HCT116 (cell line): ENCODE data around the gene ATP5PO. TPM values are rescaled to one million over a fixed set of nuclear protein-coding genes. Genes with fewer than 3 reads are reported as not detected.

Experiments
- ATAC-seq: fragments of 200-7000 bp; cut with Tn5 transposase; 2 replicates; pipeline ENCODE4 v1.9.1; 2020; ENCODE audit warnings: mild to moderate bottlenecking, moderate library complexity
- BruUV-seq: library from RNA; stranded (reverse); fragments of 400-500 nt; replicated peaks from 2 replicates; lab custom pipeline; 2021; lab: Mats Ljungman, UMichigan
- CTCF ChIA-PET: fragments of 300-600 bp; sonication (Branson Sonifier 250); formaldehyde crosslinking; loops from one replicate; lab custom pipeline; 2021; ENCODE audit warnings: antibody characterized with exemption; lab: Charles Lee
- POLR2A ChIA-PET: fragments of 300-600, 350-600 bp; sonication (Branson Sonifier 250); formaldehyde crosslinking; loops from one replicate; lab custom pipeline; 2021; ENCODE audit warnings: antibody characterized with exemption; lab: Charles Lee
- RAD21 ChIA-PET, 2 experiments: fragments of 300-600 bp; sonication (Branson Sonifier 250); formaldehyde crosslinking; loops; one replicate each; lab custom pipeline; 2023; ENCODE audit warnings: low total read pairs in 2 of 2; ENCODE audit not compliant: uncharacterized antibody in 2 of 2, unreplicated experiment in 2 of 2, low non-redundant PET in 1 of 2; lab: Charles Lee
- DNase-seq: peaks from one replicate; pipeline ENCODE4 v3.0.0-alpha.2; 2010; ENCODE audit warnings: low read depth, low spot score
- H2AFZ ChIP-seq: fragments of 200-600 bp; shearing (Covaris generic), sonication (generic); 2 replicates; pipeline ENCODE4 v1.6.1; 2017; ENCODE audit warnings: low read depth, mixed run types, mixed read lengths, antibody characterized with exemption, low read length; ENCODE audit not compliant: poor library complexity, severe bottlenecking
- H3K27ac ChIP-seq: 2 replicates; pipeline ENCODE4 v1.5.1; 2012; ENCODE audit warnings: low read depth, low read length
- H3K27me3 ChIP-seq: fragments of 200-600 bp; sonication (generic); 2 replicates; pipeline ENCODE4 v1.6.1; 2016; ENCODE audit warnings: mixed run types, low read length, mixed read lengths; ENCODE audit not compliant: insufficient read depth
- H3K36me3 ChIP-seq, 2 experiments: fragments of 200-500 bp in 1 of 2; fragments of 200-600 bp in 1 of 2; sonication (Bioruptor generic) in 1 of 2; sonication (generic) in 1 of 2; 2 replicates each; pipeline versions ENCODE4 v1.5.1 to v1.6.1; 2014 to 2016; ENCODE audit warnings: low read length in 2 of 2, inconsistent platforms in 1 of 2, mixed read lengths in 1 of 2, mixed run types in 1 of 2; ENCODE audit not compliant: insufficient read depth in 2 of 2, control insufficient read depth in 1 of 2
- H3K4me1 ChIP-seq, 2 experiments: fragments of 200-600 bp in 1 of 2; sonication (generic) in 1 of 2; 2 replicates each; pipeline versions ENCODE4 v1.5.1 to v1.6.1; 2012 to 2017; ENCODE audit warnings: low read length in 2 of 2, inconsistent platforms in 1 of 2, mild to moderate bottlenecking in 1 of 2, mixed read lengths in 1 of 2, mixed run types in 1 of 2, moderate library complexity in 1 of 2; ENCODE audit not compliant: insufficient read depth in 2 of 2, control insufficient read depth in 1 of 2
- H3K4me2 ChIP-seq: fragments of 200-600 bp; sonication (generic); 2 replicates; pipeline ENCODE4 v1.6.1; 2017; ENCODE audit warnings: mixed run types, low read length, mixed read lengths
- H3K4me3 ChIP-seq, 2 experiments: fragments of 200-600 bp in 1 of 2; sonication (generic) in 1 of 2; replicated peaks in 1 of 2; 2 replicates each; pipeline ENCODE4 v1.5.1; 2011 to 2016; ENCODE audit warnings: low read length in 2 of 2, control low read depth in 1 of 2, low read depth in 1 of 2, mild to moderate bottlenecking in 1 of 2, mixed read lengths in 1 of 2, mixed run types in 1 of 2
- H3K79me2 ChIP-seq: fragments of 200-600 bp; sonication (generic); 2 replicates; pipeline ENCODE4 v1.6.1; 2017; ENCODE audit warnings: mild to moderate bottlenecking, mixed run types, low read length, moderate library complexity, mixed read lengths; ENCODE audit not compliant: insufficient read depth
- H3K9ac ChIP-seq: fragments of 200-600 bp; sonication (generic); 2 replicates; pipeline ENCODE4 v1.6.1; 2016; ENCODE audit warnings: low read length, mixed read lengths
- H3K9me2 ChIP-seq: fragments of 200-600 bp; sonication (generic), shearing (Covaris generic); 2 replicates; pipeline ENCODE4 v1.6.1; 2017; ENCODE audit warnings: mixed run types, mild to moderate bottlenecking, moderate library complexity; ENCODE audit not compliant: insufficient read depth
- H3K9me3 ChIP-seq, 2 experiments: fragments of 200-500 bp in 1 of 2; fragments of 200-600 bp in 1 of 2; sonication (Bioruptor generic) in 1 of 2; sonication (generic) in 1 of 2; 2 replicates each; pipeline ENCODE4 v1.6.1; 2014 to 2017; ENCODE audit warnings: low read length in 2 of 2, mixed read lengths in 2 of 2, inconsistent platforms in 1 of 2, low read depth in 1 of 2, mild to moderate bottlenecking in 1 of 2, mixed run types in 1 of 2, moderate library complexity in 1 of 2; ENCODE audit not compliant: control insufficient read depth in 1 of 2, insufficient read depth in 1 of 2
- H4K20me1 ChIP-seq: fragments of 200-600 bp; sonication (generic), shearing (Covaris generic); 2 replicates; pipeline ENCODE4 v1.6.1; 2017; ENCODE audit warnings: mixed run types, mild to moderate bottlenecking, moderate library complexity; ENCODE audit not compliant: insufficient read depth
- CEBPB ChIP-seq: IDR thresholded peaks from 2 replicates; pipeline ENCODE4 v1.6.1; 2012; ENCODE audit warnings: low read depth
- ELF1 ChIP-seq: IDR thresholded peaks from 2 replicates; pipeline ENCODE4 v1.6.1; 2012; ENCODE audit warnings: low read depth, borderline replicate concordance
- POLR2A ChIP-seq: IDR thresholded peaks from 2 replicates; pipeline ENCODE4 v1.7.0; 2011; ENCODE audit warnings: borderline replicate concordance; ENCODE audit not compliant: insufficient read depth, insufficient read length; ENCODE audit errors: extremely low read depth
- SP1 ChIP-seq: IDR thresholded peaks from 2 replicates; pipeline ENCODE4 v1.6.1; 2012; ENCODE audit warnings: low read depth
- intact Hi-C: fragments of 100-400 bp; cut with micrococcal nuclease; formaldehyde crosslinking; loops from 2 replicates; pipeline ENCODE4 v1.10.0; 2022
- total RNA-seq: library from RNA; stranded (reverse); gene quantifications from one replicate; pipeline ENCODE4 v1.2.1, GENCODE V29; 2021; ENCODE audit not compliant: unreplicated experiment
- TF ChIP-seq, protein P1 (sequence below): IDR thresholded peaks from 2 replicates; pipeline ENCODE4 v1.6.1; 2012; ENCODE audit warnings: low read depth
- TF ChIP-seq, protein P2 (sequence below): IDR thresholded peaks from 2 replicates; pipeline ENCODE4 v1.6.1; 2012

Gene ATP5PO
- total RNA-seq, 1 experiment from 2014 or later: 238 TPM

DNA sequence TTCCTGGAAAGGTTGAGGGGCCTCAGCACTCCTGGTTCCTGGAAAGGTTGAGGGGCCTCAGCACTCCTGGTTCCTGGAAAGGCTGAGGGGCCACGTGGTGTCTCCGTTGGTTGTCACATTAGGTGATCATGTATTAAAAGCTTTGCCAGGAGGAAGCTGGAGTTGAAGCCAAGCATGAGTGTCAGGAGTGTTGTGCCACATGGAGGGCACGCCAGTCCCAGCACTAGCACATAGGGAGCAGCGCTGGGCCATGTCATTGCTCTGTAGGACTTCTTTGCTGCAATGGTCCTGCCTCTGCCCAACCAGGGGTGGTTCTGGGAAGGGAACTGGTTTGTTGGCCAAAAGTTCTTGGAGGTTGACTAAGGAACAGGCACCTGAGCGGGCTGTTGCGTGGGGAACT lies 13.3 kb downstream of the ATP5PO start:
- no TSS peak for BruUV-seq
- H3K9ac ChIP-seq: no peak overlapping the region
- POLR2A ChIA-PET: interaction anchor here (1.6 kb wide), 1 partner anchor 10 kb away, joined by 3 read pairs; no protein-coding TSS in a partner anchor
- H3K4me3 ChIP-seq: no peak overlapping the region
- H3K9me3 ChIP-seq: no peaks in the 10 kb centered on the region
- H3K79me2 ChIP-seq: no peaks in the 10 kb centered on the region
- intact Hi-C loops: loop anchor here (5.0 to 10.0 kb wide), 2 partner anchors 258 to 295 kb away; partner anchors contain the start of genes CRYZL1 and ITSN1
- H3K27ac ChIP-seq: no peak overlapping the region
- H3K27me3 ChIP-seq: no peaks in the 10 kb centered on the region
- no peak overlapping the region for H3K4me2 ChIP-seq
- H4K20me1 ChIP-seq: no peaks in the 10 kb centered on the region
- no peaks in the 10 kb centered on the region for H3K9me2 ChIP-seq
- H3K36me3 ChIP-seq: peaks cover 30 to 31% of the 10 kb centered on the region in 2 experiments; a peak in 3 of 4 replicates
- TF ChIP-seq CEBPB (no peak), ELF1 (no peak), SP1 (no peak), POLR2A (no peak)
- TF ChIP-seq, protein P1, sequence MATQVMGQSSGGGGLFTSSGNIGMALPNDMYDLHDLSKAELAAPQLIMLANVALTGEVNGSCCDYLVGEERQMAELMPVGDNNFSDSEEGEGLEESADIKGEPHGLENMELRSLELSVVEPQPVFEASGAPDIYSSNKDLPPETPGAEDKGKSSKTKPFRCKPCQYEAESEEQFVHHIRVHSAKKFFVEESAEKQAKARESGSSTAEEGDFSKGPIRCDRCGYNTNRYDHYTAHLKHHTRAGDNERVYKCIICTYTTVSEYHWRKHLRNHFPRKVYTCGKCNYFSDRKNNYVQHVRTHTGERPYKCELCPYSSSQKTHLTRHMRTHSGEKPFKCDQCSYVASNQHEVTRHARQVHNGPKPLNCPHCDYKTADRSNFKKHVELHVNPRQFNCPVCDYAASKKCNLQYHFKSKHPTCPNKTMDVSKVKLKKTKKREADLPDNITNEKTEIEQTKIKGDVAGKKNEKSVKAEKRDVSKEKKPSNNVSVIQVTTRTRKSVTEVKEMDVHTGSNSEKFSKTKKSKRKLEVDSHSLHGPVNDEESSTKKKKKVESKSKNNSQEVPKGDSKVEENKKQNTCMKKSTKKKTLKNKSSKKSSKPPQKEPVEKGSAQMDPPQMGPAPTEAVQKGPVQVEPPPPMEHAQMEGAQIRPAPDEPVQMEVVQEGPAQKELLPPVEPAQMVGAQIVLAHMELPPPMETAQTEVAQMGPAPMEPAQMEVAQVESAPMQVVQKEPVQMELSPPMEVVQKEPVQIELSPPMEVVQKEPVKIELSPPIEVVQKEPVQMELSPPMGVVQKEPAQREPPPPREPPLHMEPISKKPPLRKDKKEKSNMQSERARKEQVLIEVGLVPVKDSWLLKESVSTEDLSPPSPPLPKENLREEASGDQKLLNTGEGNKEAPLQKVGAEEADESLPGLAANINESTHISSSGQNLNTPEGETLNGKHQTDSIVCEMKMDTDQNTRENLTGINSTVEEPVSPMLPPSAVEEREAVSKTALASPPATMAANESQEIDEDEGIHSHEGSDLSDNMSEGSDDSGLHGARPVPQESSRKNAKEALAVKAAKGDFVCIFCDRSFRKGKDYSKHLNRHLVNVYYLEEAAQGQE: no peak
- TF ChIP-seq, protein P2, sequence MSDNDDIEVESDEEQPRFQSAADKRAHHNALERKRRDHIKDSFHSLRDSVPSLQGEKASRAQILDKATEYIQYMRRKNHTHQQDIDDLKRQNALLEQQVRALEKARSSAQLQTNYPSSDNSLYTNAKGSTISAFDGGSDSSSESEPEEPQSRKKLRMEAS: no peak
- TF ChIP-seq, all 23 proteins: peak for 0
- no peaks in the 10 kb centered on the region for H3K4me1 ChIP-seq
- ATAC-seq: peak; percentile 28; the same call in 1 of the 2 replicates
- CTCF ChIA-PET: interaction anchor here (0.9 to 3.9 kb wide), 4 partner anchors 10 to 703 kb away, joined by 3 to 15 read pairs (median 6); no protein-coding TSS in a partner anchor
- no peak overlapping the region for H2AFZ ChIP-seq
- RAD21 ChIA-PET: interaction anchor here in 1 of 2 experiments (1.7 kb wide), 1 partner anchor 297 kb away, joined by 8 read pairs; no protein-coding TSS in a partner anchor
- no peak for DNase-seq
